GM23338 (cell line): ENCODE data around the gene SLC25A17. TPM values are rescaled to one million over a fixed set of nuclear protein-coding genes. Genes with fewer than 3 reads are reported as not detected.

Experiments
- ATAC-seq: fragments of 200-7000 bp; cut with Tn5 transposase; 3 replicates; pipeline ENCODE4 v1.9.1; 2020
- DNase-seq: peaks from one replicate; pipeline ENCODE4 v3.0.0-alpha.2; 2015; ENCODE audit warnings: low spot score
- H2AFZ ChIP-seq: fragments of 200-600 bp; sonication (generic); 2 replicates; pipeline ENCODE4 v1.8.0; 2016; ENCODE audit warnings: antibody characterized with exemption, mild to moderate bottlenecking, moderate library complexity
- H3F3A ChIP-seq: fragments of 200-600 bp; sonication (generic); replicated peaks from 2 replicates; pipeline ENCODE4 v1.8.0; 2017; ENCODE audit warnings: antibody characterized with exemption, mixed run types, low read depth
- H3K27ac ChIP-seq: fragments of 200-600 bp; sonication (generic); 2 replicates; pipeline ENCODE4 v1.6.1; 2016; ENCODE audit warnings: low read depth
- H3K27me3 ChIP-seq: fragments of 200-600 bp; sonication (generic); 2 replicates; pipeline ENCODE4 v1.8.0; 2016; ENCODE audit warnings: mild to moderate bottlenecking, mixed run types, moderate library complexity; ENCODE audit not compliant: insufficient read depth
- H3K36me3 ChIP-seq: fragments of 200-600 bp; sonication (generic); 2 replicates; pipeline ENCODE4 v1.8.0; 2016; ENCODE audit warnings: mild to moderate bottlenecking; ENCODE audit not compliant: insufficient read depth
- H3K4me1 ChIP-seq: fragments of 200-600 bp; sonication (generic); 2 replicates; pipeline ENCODE4 v1.8.0; 2016; ENCODE audit warnings: mild to moderate bottlenecking, moderate library complexity; ENCODE audit not compliant: insufficient read depth
- H3K4me2 ChIP-seq: fragments of 200-600 bp; sonication (generic); 2 replicates; pipeline ENCODE4 v1.7.1; 2017; ENCODE audit warnings: mixed run types
- H3K4me3 ChIP-seq: fragments of 200-600 bp; sonication (generic); 2 replicates; pipeline ENCODE4 v1.6.1; 2016; ENCODE audit warnings: mixed run types
- H3K79me2 ChIP-seq: fragments of 200-600 bp; sonication (generic); replicated peaks from 2 replicates; pipeline ENCODE4 v1.8.0; 2017; ENCODE audit warnings: mild to moderate bottlenecking; ENCODE audit not compliant: insufficient read depth
- H3K9me2 ChIP-seq: fragments of 200-600 bp; sonication (generic); 2 replicates; pipeline ENCODE4 v1.8.0; 2017; ENCODE audit not compliant: insufficient read depth
- H4K20me1 ChIP-seq: fragments of 200-600 bp; sonication (generic); replicated peaks from 2 replicates; pipeline ENCODE4 v1.8.0; 2017; ENCODE audit warnings: mild to moderate bottlenecking; ENCODE audit not compliant: insufficient read depth
- H3K27ac Mint-ChIP-seq: 2 replicates; pipeline ENCODE4 v1.8.0; 2020; ENCODE audit warnings: inconsistent platforms, mild to moderate bottlenecking, moderate library complexity, mixed read lengths
- H3K27me3 Mint-ChIP-seq: 3 replicates; pipeline ENCODE4 v1.8.0; 2022; ENCODE audit warnings: low read depth, mild to moderate bottlenecking, moderate library complexity, mixed read lengths, inconsistent platforms; ENCODE audit not compliant: insufficient read depth, poor library complexity
- H3K36me3 Mint-ChIP-seq: 3 replicates; pipeline ENCODE4 v1.8.0; 2021; ENCODE audit warnings: low read depth, mild to moderate bottlenecking, inconsistent platforms, moderate library complexity, mixed read lengths
- H3K4me1 Mint-ChIP-seq: 3 replicates; pipeline ENCODE4 v1.8.0; 2020; ENCODE audit warnings: mild to moderate bottlenecking, inconsistent platforms, mixed read lengths
- H3K4me3 Mint-ChIP-seq: 3 replicates; pipeline ENCODE4 v1.8.0; 2021; ENCODE audit warnings: moderate library complexity, mild to moderate bottlenecking, inconsistent platforms, mixed read lengths
- H3K9me3 Mint-ChIP-seq: 3 replicates; pipeline ENCODE4 v1.8.0; 2020; ENCODE audit warnings: moderate library complexity, mild to moderate bottlenecking, inconsistent platforms, mixed read lengths
- CREB1 ChIP-seq: fragments of 250-450 bp; sonication (Bioruptor Pico); IDR thresholded peaks from 2 replicates; pipeline ENCODE4 v1.5.0; 2020; ENCODE audit warnings: low read depth, mild to moderate bottlenecking, moderate library complexity
- CTCF ChIP-seq, 2 experiments: fragments of 200-600 bp in 1 of 2; sonication (generic) in 1 of 2; conservative IDR thresholded peaks; 2 replicates each; pipeline versions ENCODE4 v1.5.1 to v1.6.1; 2016 to 2017; ENCODE audit warnings: antibody characterized with exemption in 2 of 2, low read depth in 2 of 2, mild to moderate bottlenecking in 2 of 2, moderate library complexity in 1 of 2
- ETS1 ChIP-seq: IDR thresholded peaks from 2 replicates; pipeline ENCODE4 v1.6.1; 2016; ENCODE audit warnings: antibody characterized with exemption
- EZH2 ChIP-seq: fragments of 200-600 bp; sonication (generic); IDR thresholded peaks from one replicate; pipeline ENCODE4 v1.8.0; 2017; ENCODE audit warnings: antibody characterized with exemption, mild to moderate bottlenecking, low read depth; ENCODE audit not compliant: unreplicated experiment
- EZH2phosphoT487 ChIP-seq: fragments of 200-600 bp; sonication (generic); IDR thresholded peaks from one replicate; pipeline ENCODE4 v1.8.1; 2018; ENCODE audit warnings: antibody characterized with exemption; ENCODE audit not compliant: unreplicated experiment
- JUNB ChIP-seq: IDR thresholded peaks from one replicate; pipeline ENCODE4 v1.6.1; 2016; ENCODE audit warnings: antibody characterized with exemption; ENCODE audit not compliant: unreplicated experiment
- NANOG ChIP-seq: IDR thresholded peaks from 2 replicates; pipeline ENCODE4 v1.6.1; 2016; ENCODE audit warnings: antibody characterized with exemption, borderline replicate concordance
- POLR2AphosphoS5 ChIP-seq: IDR thresholded peaks from 2 replicates; pipeline ENCODE4 v1.6.1; 2016; ENCODE audit warnings: antibody characterized with exemption, low read depth
- ZNF114 ChIP-seq: fragments of 250-450 bp; sonication (Bioruptor Pico); IDR thresholded peaks from 2 replicates; pipeline ENCODE4 v1.5.0; 2020; ENCODE audit warnings: mild to moderate bottlenecking, moderate library complexity
- ZNF331 ChIP-seq: fragments of 250-450 bp; sonication (Bioruptor Pico); IDR thresholded peaks from 2 replicates; pipeline ENCODE4 v1.5.0; 2020; ENCODE audit warnings: low read depth, mild to moderate bottlenecking, moderate library complexity
- polyA plus RNA-seq: library from polyadenylated mRNA; unstranded; fragments of >200 nt; fragmentation: Nextera tagmentation; extraction: Ambion mirVana; gene quantifications from 2 replicates; pipeline ENCODE4 v1.2.1, GENCODE V29; 2016
- total RNA-seq: library from RNA; depleted of rRNA; stranded (reverse); fragments of >200 nt; shearing (Covaris generic); gene quantifications from 2 replicates; pipeline ENCODE4 v1.2.3, GENCODE V29; 2014

The SLC25A17 gene
- total and polyA plus RNA-seq, 2 experiments from 2014 or later, result 35.4 to 43.6 TPM

- Mint-ChIP-seq H3K4me3 (peak within 1 kb of the TSS; percentile 100), H3K27ac (peak within 1 kb of the TSS; percentile 100), H3K4me1 (peaks cover 20% of the 10 kb centered on the region; the same call in 2 of the 3 replicates), H3K36me3 (peaks cover 13% of the 10 kb centered on the region), H3K27me3 (peaks cover 6% of the 10 kb centered on the region), H3K9me3 (no peaks in the 10 kb centered on the region)
- no peaks in the 10 kb centered on the region for H3K9me2 ChIP-seq
- peak within 1 kb of the TSS; percentile 90 for H3K4me2 ChIP-seq
- peaks cover 17% of the 10 kb centered on the region for H4K20me1 ChIP-seq
- peak; percentile 98 for DNase-seq
- H3K27ac ChIP-seq, result peak within 1 kb of the TSS; percentile 100
- no peaks in the 10 kb centered on the region; the same call in 1 of the 2 replicates for H3F3A ChIP-seq
- no peaks in the 10 kb centered on the region for H3K36me3 ChIP-seq
- no peak for TF ChIP-seq CTCF (conservative IDR thresholded peaks at IDR 0.05; ENCODE audit: low read depth in 2 of 2)
- TF ChIP-seq ETS1, result peak; percentile 79
- TF ChIP-seq CREB1 (CRISPR knock-in tag), result peak; percentile 99
- peak; percentile 78 for TF ChIP-seq POLR2AphosphoS5
- peak within 1 kb of the TSS; percentile 56; the same call in 1 of the 2 replicates for H2AFZ ChIP-seq
- H3K79me2 ChIP-seq, result peaks cover 94% of the 10 kb centered on the region
- peak; percentile 95 for ATAC-seq
- H3K4me1 ChIP-seq, result peaks cover 29% of the 10 kb centered on the region
- H3K4me3 ChIP-seq, result peak within 1 kb of the TSS; percentile 92
- H3K27me3 ChIP-seq, result no peaks in the 10 kb centered on the region
Observed at GRCh38 chr22:40856513-40857308, 37.6 kb upstream of the SLC25A17 start, which contains the start of the genes ST13 and XPNPEP3. TSS of gene ST13 (minus strand) at chr22:40856639. CDS start at chr22:40856540, 99 bp downstream. TSS of gene XPNPEP3 (plus strand) at chr22:40857148. CDS start at chr22:40857182, 34 bp downstream.

GRCh38 chr22:40855979-40856512 is 36.9 kb upstream of the SLC25A17 start:
- peak overlapping the region; percentile 100 for H3K4me3 Mint-ChIP-seq
- H3K4me1 Mint-ChIP-seq, result peaks cover 20% of the 10 kb centered on the region; the same call in 2 of the 3 replicates
- Histone ChIP-seq H3K4me1 (peaks cover 29% of the 10 kb centered on the region), H3K4me3 (peak overlapping the region; percentile 92), H3F3A (no peaks in the 10 kb centered on the region; the same call in 1 of the 2 replicates), H4K20me1 (peaks cover 20% of the 10 kb centered on the region), H2AFZ (peak overlapping the region; percentile 16; the same call in 1 of the 2 replicates), H3K36me3 (no peaks in the 10 kb centered on the region), H3K4me2 (peak overlapping the region; percentile 90), H3K27ac (peak overlapping the region; percentile 100), H3K27me3 (no peaks in the 10 kb centered on the region), H3K79me2 (peaks cover 94% of the 10 kb centered on the region), H3K9me2 (no peaks in the 10 kb centered on the region)
- peaks cover 6% of the 10 kb centered on the region for H3K27me3 Mint-ChIP-seq
- no peaks in the 10 kb centered on the region for H3K9me3 Mint-ChIP-seq
- H3K36me3 Mint-ChIP-seq, result peaks cover 10% of the 10 kb centered on the region
- ATAC-seq, result peak; percentile 69
- DNase-seq, result peak; percentile 67
- H3K27ac Mint-ChIP-seq, result peak overlapping the region; percentile 100
- no peak for TF ChIP-seq NANOG
- TF ChIP-seq ZNF114 (CRISPR knock-in tag), result no peak
- no peak for TF ChIP-seq CTCF (conservative IDR thresholded peaks at IDR 0.05; ENCODE audit: low read depth in 2 of 2)
- TF ChIP-seq POLR2AphosphoS5, result no peak
- no peak for TF ChIP-seq JUNB
- TF ChIP-seq EZH2, result no peak
- no peak for TF ChIP-seq EZH2phosphoT487
- TF ChIP-seq ZNF331, result no peak
